Measurements from ENCODE around the gene WDR33. TPM values are rescaled to one million over a fixed set of nuclear protein-coding genes. Genes with fewer than 3 reads are reported as not detected.

Gene WDR33
- total RNA-seq, 4 donors from 2014 or later, result 54.4 to 95.8 (median 67.5) TPM

DNA sequence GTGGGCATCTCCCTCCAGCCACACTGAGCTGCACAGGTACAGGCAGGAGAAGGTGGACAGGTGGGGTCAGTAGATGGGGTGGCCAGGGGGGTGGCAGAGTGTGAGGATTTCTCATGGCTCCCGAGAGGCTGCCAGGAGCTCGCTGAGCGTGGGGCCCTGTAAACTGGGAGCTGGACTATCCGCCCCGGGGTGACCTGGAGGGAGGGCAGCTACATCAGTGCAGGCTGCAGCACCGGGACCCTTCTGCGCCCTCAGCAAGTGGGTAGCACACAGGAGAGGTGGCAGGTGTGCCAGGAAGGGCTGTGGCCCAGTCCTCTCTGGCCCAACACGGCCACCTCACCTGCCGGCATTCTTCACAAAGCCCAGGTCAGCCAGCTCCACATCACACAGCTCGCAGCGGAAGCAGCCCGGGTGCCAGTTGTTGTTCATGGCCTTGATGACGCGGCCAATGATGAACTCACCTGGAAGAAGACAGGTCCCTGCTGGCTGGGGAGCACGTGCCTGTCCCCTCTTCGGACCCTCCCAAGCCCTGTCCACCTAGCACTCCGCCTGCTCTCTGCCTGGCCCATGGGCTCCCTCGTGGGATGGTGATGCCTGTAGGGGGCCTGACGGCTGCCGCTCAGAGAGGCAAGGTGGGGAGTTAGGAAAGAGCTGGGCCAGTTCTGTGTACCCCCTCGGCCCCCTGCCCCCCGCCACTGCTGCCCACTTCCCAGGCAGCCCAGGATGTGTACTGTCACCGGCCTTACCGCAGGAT, 156.7 kb downstream of the WDR33 start:
- no peaks in the 10 kb centered on the region for H3K27me3 ChIP-seq
- H3K36me3 ChIP-seq, result no peaks in the 10 kb centered on the region
- H3K4me1 ChIP-seq, result peaks cover 8 to 49% of the 10 kb centered on the region in 2 donors
- no peak for TF ChIP-seq POLR2A (IDR thresholded peaks at IDR 0.05)
- no peak for TF ChIP-seq CTCF (IDR thresholded peaks at IDR 0.05)
- intact Hi-C loops (cut with DNase I), result no loop called here
- DNase-seq, result no peak
- H3K9me3 ChIP-seq, result no peaks in the 10 kb centered on the region
- 83 to 93% methylated on average over 1 to 18 of the region's 24 CpGs for WGBS, 2 donors
- no peak overlapping the region for H3K27ac ChIP-seq
- no peak overlapping the region for H3K4me3 ChIP-seq (replicated peaks in 1 of 3)

- no peak for TF ChIP-seq CTCF (IDR thresholded peaks at IDR 0.05)
- TF ChIP-seq POLR2A (IDR thresholded peaks at IDR 0.05), result no peak
- no peaks in the 10 kb centered on the region for H3K36me3 ChIP-seq
- no peaks in the 10 kb centered on the region for H3K9me3 ChIP-seq
- intact Hi-C loops (cut with DNase I), result no loop called here
- H3K27ac ChIP-seq, result no peak overlapping the region
- WGBS, 2 donors, result 89 to 92% methylated on average over 15 to 16 of the region's 16 CpGs
- DNase-seq, result no peak
- H3K4me1 ChIP-seq, result peaks cover 10 to 46% of the 10 kb centered on the region in 2 donors
- H3K27me3 ChIP-seq, result no peaks in the 10 kb centered on the region
- H3K4me3 ChIP-seq (replicated peaks in 1 of 3), result no peak overlapping the region
Measured at GRCh38 chr2:127653421-127654083, 157.4 kb downstream of the WDR33 start.

GRCh38 chr2:127652786-127653357, 158.1 kb downstream of the WDR33 start:
- H3K4me1 ChIP-seq, result peaks cover 10 to 44% of the 10 kb centered on the region in 2 donors
- no peak for DNase-seq
- no peak overlapping the region for H3K4me3 ChIP-seq (replicated peaks in 1 of 3)
- intact Hi-C loops (cut with DNase I), result no loop called here
- no peaks in the 10 kb centered on the region for H3K36me3 ChIP-seq
- no peaks in the 10 kb centered on the region for H3K27me3 ChIP-seq
- H3K9me3 ChIP-seq, result no peaks in the 10 kb centered on the region
- peak overlapping the region in 1 of 3 donors; percentile 32 for H3K27ac ChIP-seq
- TF ChIP-seq POLR2A (IDR thresholded peaks at IDR 0.05) (no peak), CTCF (IDR thresholded peaks at IDR 0.05) (no peak)
- 81 to 86% methylated on average over 25 of the region's 25 CpGs for WGBS, 2 donors

GRCh38 chr2:127651971-127652550, 158.9 kb downstream of the WDR33 start:
- H3K4me1 ChIP-seq, result peaks cover 10 to 45% of the 10 kb centered on the region in 2 donors
- H3K27me3 ChIP-seq, result no peaks in the 10 kb centered on the region
- peak overlapping the region in 2 of 3 donors; percentile 24 to 32 for H3K27ac ChIP-seq
- whole genome bisulfite sequencing, 2 donors, result 63 to 75% methylated on average over 11 to 14 of the region's 14 CpGs
- DNase-seq, result peak; percentile 78 to 79
- H3K36me3 ChIP-seq, result no peaks in the 10 kb centered on the region
- H3K4me3 ChIP-seq (replicated peaks in 1 of 3), result no peak overlapping the region
- no peaks in the 10 kb centered on the region for H3K9me3 ChIP-seq
- intact Hi-C loops (cut with DNase I), result no loop called here
- TF ChIP-seq POLR2A (IDR thresholded peaks at IDR 0.05) (no peak), CTCF (IDR thresholded peaks at IDR 0.05) (no peak)
